Activated CD8-positive, alpha-beta memory T cell treated with anti-CD3 and anti-CD28 coated beads for 48 hours (primary cell): Measurements from ENCODE around the gene SSX4.
"Not testable (repeated sequence)": the region's sequence is repeated elsewhere in the genome, so short reads cannot be mapped to it uniquely, and the experiment has no call there.

Source experiments
- DNase-seq, 3 experiments: peaks; one replicate each; pipeline ENCODE4 v3.0.0-alpha.2; 2020; ENCODE audit warnings: low read depth in 2 of 3, low spot score in 2 of 3

Gene SSX4

GRCh38 chrX:48383239-48383638 is at the start of gene SSX4:
SSX4 (plus strand) TSS chrX:48383539; CDS start chrX:48384054, 515 bp downstream.
- DNase-seq, result not testable (repeated sequence)

GRCh38 chrX:48346059-48346458 is 37.3 kb upstream of the SSX4 start:
- not testable (repeated sequence) for DNase-seq

GRCh38 chrX:48356315-48357094 is 26.8 kb upstream of the SSX4 start, which contains the start of gene SSX3:
SSX3 (minus strand) TSS chrX:48356703; CDS start chrX:48355249, 1,454 bp downstream.
- not testable (repeated sequence) for DNase-seq

GRCh38 chrX:48357681-48358080 is 25.7 kb upstream of the SSX4 start:
- no peak for DNase-seq

GRCh38 chrX:48359281-48359680 is 24.1 kb upstream of the SSX4 start:
- not testable (repeated sequence) for DNase-seq

- DNase-seq, result not testable (repeated sequence)
These were observed 15.5 kb upstream of the SSX4 start for GRCh38 chrX:48367717-48368408.

- DNase-seq, result not testable (repeated sequence)
These were observed 12.9 kb upstream of the SSX4 start for GRCh38 chrX:48370408-48370807.

GRCh38 chrX:48396931-48397330 is 13.6 kb downstream of the SSX4 start:
- not testable (repeated sequence) for DNase-seq

- not testable (repeated sequence) for DNase-seq
These were observed 14.5 kb downstream of the SSX4 start for GRCh38 chrX:48397825-48398224.

GRCh38 chrX:48411860-48412259 is 28.5 kb downstream of the SSX4 start, which contains the start of gene SSX4B:
SSX4B (minus strand) TSS chrX:48411960; CDS start chrX:48411372, 588 bp downstream.
- not testable (repeated sequence) for DNase-seq

- not testable (repeated sequence) for DNase-seq
These were observed 43.8 kb downstream of the SSX4 start for GRCh38 chrX:48427027-48427716.

- DNase-seq, result not testable (repeated sequence)
These were observed 46.3 kb downstream of the SSX4 start for GRCh38 chrX:48429606-48430005.

GRCh38 chrX:48430166-48430565 is 46.8 kb downstream of the SSX4 start:
- not testable (repeated sequence) for DNase-seq

GRCh38 chrX:48433713-48434112 is 50.4 kb downstream of the SSX4 start:
- not testable (repeated sequence) for DNase-seq
